ENCODE measurements around the gene RABGAP1L.

GRCh38 chr1:174815036-174815435 is 655.7 kb downstream of the RABGAP1L start:
- TF ChIP-seq CTCF (IDR thresholded peaks at IDR 0.05) = no peak
- TF ChIP-seq POLR2A (IDR thresholded peaks at IDR 0.05) = no peak
